ENCODE measurements around the gene SIN3B.
"Not testable (repeated sequence)": the region's sequence is repeated elsewhere in the genome, so short reads cannot be mapped to it uniquely, and the experiment has no call there.

SIN3B gene

DNA sequence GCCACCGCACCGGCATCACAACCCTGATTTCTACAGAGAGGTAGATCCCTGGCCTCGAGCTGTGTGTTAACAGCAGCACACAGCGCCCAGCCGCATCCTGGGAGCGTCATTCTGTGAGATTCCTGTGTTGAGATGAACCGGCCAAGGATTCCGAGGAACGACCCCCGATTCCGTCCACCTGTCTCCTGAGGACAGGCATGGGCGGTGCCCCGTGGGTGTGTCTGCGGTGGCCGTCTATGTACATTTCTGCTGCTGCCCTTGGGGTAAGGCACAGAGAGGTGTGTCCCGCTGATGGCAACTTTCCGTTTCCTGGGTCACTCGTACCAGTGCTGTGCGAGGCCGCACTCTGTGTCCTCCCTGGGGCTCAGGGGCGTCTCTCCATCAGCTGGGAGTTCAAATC is 43.5 kb downstream of the SIN3B start:
- no peak for DNase-seq

DNA sequence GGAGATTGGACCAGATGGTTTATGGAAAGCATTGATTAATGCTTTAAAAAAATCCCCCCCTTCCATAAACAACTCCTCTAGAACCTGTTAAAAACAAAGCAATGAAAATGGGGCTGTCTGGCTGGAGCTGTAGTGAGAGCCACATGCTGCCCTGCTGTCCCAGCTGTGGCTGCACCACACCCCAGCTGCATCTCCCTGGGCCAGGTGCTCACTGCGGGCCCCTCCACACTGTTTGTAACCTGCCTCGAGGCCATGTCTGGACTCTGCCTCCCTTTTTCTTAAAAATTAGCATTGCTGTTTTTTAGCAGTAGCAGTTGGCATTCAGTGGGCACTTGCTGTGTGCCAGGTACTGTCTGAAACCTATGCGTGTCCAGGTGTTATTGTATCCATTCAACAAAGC is 44.4 kb downstream of the SIN3B start:
- no peak for DNase-seq

DNA sequence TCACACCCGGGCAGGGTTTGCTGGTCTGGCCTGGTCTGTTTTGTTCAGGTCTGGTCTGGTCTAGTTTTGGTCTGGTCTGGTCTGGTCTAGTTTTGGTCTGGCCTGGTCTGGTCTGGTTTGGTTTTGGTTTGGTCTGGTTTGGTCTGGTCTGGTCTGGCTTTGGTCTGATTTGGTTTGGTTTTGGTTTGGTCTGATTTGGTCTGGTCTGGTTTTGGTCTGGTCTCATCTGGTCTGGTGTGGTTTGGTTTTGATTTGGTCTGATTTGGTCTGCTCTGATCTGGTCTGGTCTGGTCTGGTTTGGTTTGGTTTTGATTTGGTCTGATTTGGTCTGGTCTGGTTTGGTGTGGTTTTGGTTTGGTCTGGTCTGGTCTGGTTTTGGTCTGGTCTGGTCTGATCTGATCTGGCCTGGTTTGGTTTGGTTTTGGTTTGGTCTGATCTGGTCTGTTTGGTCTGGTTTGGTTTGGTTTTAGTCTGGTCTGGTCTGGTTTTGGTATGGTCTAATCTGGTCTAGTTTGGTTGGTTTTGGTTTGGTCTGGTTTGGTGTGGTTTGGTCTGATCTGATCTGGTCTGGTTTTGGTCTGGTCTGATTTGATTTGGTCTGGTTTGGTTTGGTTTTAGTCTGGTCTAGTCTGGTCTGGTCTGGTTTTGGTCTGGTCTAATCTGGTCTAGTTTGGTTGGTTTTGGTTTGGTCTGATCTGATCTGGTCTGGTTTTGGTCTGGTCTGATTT is 45.2 kb downstream of the SIN3B start:
- DNase-seq, result no peak

DNA sequence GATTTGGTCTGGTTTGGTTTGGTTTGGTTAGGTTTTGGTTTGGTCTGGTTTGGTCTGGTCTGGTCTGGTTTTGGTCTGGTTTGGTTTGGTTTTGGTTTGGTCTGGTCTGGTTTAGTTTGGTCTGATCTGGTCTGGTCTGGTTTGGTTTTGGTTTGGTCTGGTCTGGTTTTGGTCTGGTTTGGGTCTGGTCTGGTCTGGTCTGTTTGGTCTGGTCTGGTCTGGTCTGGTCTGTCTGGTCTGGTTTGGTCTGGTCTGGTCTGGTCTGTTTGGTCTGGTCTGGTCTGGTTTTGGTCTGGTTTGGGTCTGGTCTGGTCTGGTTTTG is 45.7 kb downstream of the SIN3B start:
- not testable (repeated sequence) for DNase-seq

DNA sequence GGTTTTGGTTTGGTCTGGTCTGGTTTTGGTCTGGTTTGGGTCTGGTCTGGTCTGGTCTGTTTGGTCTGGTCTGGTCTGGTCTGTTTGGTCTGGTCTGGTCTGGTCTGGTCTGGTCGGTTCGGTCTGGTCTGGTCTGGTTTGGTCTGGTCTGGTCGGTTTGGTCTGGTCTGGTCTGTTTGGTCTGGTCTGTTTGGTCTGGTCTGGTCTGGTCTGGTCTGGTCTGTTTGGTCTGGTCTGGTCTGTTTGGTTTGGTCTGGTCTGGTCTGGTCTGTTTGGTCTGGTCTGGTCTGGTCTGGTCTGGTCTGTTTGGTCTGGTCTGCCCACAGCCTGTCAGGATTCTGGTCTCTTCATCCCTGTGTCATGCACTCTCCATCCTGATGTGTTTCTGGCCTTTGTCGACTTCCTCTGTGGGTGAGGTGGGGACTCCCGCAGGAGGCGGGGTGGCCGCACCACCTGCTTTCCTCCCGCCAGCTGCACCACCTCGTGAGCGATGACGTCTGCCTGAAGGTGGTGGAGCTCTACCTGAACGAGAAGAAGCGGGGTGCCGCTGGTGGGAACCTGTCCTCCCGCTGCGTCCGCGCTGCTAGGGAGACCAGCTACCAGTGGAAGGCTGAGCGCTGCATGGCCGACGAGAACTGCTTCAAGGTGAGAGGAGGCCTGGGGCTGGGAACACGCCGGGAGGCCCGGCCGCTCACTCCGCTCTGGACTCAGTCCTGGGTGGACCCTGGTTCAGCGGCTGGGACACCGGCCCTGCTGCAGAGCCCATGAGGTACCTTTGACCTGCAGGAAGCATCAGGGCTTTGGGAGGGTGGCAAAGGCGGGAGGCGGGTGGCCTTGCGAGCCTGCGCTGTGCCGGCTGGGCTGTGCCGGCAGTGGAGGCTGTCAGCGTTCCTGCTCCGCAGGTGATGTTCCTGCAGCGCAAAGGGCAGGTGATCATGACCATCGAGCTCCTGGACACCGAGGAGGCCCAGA is 46.7 kb downstream of the SIN3B start:
- no peak for DNase-seq

DNA sequence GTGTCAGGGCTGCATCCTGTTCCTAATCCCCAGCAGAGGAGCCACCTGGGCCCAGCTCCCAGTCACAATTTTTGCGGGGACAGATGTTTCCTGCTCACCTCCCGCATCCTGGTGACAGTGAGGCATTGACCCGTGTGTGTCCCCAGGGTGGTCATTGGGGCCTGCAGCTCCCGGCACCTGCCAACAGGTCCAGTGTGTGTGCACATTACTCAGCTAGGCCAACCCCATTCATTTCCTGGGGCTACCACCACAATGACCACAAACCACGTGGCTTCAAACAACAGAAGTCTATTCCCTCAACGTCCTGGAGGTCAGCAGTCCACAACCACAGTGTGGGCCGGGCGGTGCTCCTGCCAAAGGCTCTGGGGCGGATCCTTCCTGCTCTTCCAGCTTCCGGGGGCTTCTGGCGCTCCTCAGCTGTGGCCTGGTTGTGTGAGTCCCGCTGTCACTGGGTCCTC is 47.7 kb downstream of the SIN3B start:
- DNase-seq, result no peak

DNA sequence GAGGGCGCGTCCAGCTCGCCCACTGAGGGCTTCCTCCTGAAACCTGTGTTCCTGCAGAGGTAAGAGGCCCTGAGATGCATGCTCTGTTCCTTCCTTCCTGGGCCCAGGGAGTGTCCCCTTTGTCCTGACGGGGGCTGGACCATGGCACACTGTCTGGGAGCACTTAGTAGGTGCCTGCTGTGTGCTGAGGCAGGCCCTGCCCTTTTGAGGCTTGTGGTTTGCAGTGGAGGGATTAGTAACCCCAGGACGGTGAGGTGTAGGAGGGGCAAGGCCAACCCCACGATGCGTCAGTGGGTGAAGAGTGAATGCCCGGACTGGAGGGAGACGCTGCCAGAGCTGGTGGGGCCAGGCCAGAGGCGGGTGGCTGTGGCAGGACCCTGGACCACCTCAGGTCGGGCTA is 48.4 kb downstream of the SIN3B start:
- DNase-seq, result no peak

DNA sequence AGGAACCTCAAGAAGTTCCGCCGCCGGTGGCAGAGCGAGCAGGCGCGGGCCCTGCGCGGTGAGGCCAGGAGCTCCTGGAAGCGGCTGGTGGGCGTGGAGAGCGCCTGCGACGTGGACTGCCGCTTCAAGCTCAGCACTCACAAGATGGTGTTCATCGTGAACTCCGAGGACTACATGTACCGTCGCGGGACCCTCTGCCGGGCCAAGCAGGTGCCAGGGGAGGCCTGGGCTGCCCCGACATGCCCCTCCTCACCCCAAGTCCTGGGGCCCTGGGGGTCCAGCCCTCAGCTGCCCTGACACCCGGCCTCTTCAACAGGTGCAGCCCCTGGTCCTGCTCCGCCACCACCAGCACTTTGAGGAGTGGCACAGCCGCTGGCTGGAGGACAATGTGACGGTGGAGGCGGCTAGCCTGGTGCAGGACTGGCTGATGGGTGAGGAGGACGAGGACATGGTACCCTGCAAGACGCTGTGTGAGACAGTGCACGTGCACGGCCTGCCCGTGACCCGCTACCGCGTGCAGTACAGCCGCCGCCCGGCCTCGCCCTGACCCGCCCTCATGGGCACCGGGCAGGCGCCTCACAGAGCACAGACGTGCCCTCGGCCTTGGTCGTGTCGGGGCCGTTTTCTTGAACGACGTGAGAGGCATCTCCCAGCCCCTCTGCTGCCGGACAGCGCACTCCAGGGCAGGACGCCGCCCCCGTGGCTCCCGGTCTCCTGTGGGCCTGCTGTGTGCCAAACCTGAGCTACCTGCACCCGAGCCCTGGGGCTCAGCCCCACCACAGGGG is 49.2 kb downstream of the SIN3B start:
- DNase-seq, result no peak

DNA sequence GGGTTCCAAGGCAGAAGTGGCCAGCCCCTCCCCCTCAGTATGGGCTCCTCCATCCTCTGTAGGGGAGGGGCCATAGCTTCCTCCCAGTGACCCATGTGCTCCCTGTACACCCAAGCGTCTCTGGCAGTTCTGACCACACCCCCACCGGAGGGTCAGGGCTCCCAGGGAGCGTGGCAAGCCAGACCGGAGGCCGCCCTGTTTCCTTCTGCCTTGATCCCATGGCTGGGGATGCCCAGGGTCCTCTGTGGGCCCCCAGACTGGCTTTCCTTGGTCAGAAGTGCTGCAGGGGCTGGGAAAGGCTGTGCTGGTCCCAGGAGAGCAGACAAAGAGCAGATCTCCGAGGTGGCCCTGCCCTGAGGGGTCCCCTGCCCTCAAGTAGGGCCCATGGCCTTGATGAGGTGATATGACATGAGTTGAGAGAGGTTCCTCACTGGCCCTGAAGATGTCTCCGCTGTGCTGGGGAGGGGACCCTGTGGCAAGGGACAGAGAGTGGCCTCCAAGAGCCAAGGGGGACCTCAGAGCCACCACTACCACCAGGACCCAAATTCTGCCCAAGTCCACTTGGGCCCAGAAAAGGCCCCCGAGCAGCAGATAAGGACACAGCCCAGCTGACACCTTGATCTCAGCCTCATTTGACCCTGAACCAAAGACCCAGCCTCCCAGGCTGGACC is 51.8 kb downstream of the SIN3B start:
- no peak for DNase-seq

DNA sequence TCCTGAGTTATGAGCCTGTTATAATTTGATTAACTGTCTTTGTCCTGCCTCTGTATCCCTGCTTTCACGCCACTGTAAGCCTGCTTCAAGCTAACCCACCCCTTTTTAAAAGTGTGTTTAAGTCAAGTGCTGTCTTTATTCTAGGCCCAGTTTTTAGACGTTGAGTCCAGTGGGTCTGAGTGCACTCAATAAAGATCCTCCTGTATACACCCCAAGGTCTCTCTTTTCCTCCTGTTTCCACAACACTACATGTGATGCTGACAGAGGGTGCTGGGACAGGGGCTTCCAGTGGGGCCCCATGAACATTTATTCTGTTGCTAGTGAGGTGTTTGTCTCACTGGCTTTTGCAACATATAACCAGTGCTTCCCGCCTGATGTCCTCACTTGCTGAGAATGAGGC is 52.9 kb downstream of the SIN3B start:
- no peak for DNase-seq

DNA sequence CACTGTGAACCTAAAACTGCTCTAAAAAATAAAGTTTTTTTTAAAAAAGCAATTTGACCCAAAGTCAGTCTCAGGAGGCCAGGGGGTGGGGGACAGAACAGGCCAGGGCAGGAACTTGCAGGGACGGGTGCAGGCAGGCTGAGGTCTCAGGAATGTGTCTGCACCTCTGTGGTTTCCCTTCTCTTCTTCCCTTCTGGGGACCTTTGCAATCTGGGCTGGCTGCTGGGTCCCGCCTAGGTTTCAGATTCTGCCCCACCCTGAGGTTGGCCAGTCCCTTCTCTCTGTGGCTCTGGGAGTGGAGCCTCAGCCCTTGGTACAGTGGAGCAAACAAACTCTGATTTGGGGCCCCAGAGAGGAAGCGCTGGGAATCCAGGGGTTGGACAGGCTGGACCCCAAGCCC is 54.3 kb downstream of the SIN3B start:
- DNase-seq, result no peak

DNA sequence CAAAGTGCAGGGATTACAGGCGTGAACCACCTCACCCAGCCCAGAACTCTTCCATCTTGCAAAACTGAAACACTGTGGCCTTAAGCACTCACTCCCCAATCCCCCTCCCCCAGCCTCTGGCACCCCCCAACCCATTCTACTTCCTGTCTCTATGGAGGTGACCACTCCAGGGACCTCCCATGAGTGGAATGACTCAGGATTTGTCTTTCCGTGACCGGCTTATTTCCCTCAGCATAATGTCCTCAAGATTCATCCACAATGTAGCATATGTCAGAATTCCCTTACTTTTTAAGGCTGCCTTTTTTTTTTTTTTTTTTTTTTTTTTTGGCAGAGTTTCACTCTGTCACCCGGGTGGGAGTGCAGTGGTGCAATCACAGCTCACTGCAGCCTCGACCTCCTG is 56.0 kb downstream of the SIN3B start:
- no peak for DNase-seq

DNA sequence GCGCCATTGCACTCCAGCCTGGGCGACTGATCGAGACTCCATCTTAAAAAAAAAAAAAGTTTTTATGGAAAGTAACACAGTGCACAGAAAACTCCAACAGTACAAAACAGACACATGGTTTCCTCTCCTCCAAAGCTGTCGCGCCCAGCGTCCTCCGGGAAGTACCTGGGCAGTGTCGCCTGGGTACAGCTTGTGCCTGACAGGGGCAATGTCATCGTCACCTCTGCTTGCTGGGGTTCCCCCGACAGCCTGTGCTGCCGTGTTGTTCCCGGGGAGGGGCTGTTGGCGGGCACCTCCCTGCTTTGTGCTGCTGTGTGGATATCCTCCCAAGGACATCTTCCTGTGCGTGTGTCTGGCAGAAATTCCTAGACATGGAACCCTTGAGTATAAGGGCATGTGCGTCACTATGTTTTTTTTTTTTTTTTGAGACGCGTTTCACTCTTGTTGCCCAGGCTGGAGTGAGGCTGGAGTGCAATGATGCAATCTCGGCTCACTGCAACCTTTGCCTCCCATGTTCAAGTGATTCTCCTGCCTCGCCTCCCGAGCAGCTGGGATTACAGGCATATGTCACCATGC is 57.2 kb downstream of the SIN3B start:
- no peak for DNase-seq

DNA sequence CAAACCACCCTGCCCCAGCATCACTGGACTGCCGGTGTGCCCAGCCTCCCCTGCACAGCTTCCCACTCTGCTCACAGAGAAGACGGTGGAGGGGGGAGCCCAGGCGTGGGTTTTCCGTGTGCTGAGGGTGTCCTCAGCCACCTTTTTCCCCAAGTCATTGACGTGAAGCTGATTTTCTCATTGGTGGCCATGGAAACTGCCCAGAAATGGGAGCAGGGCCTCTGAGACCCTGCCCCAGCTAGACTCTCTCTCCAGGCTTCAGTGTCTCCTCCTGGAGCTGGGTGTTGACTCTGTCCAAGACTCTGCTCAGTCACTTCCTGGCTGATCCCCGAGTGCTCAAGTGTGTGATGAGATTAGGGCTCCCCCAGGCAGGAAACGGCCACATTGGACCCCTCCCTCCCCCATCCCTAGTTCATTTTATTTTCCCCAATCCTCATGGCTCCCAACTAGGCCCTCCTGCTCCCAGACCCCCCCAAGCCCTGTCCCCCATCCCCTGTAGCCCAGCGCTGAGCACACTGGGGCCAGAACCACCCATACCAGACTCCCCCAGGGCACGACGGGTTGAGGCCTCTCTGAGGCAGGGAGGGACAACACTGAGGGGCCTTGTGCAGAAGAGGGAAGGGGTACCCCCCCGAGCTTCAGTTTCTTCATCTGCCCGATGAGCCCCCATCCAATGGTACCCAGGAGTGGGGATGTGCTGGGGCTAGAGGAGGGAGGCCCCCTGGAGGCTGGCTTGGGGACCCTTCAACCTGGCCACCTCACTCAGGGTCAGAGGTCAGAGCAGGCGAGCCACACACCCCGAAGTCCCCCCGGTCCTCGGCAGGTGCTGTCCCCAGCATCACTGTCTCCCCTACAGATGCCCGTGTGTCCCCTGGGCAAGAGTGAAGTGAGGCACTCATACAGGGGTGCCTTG is 58.4 kb downstream of the SIN3B start:
- DNase-seq, result no peak

DNA sequence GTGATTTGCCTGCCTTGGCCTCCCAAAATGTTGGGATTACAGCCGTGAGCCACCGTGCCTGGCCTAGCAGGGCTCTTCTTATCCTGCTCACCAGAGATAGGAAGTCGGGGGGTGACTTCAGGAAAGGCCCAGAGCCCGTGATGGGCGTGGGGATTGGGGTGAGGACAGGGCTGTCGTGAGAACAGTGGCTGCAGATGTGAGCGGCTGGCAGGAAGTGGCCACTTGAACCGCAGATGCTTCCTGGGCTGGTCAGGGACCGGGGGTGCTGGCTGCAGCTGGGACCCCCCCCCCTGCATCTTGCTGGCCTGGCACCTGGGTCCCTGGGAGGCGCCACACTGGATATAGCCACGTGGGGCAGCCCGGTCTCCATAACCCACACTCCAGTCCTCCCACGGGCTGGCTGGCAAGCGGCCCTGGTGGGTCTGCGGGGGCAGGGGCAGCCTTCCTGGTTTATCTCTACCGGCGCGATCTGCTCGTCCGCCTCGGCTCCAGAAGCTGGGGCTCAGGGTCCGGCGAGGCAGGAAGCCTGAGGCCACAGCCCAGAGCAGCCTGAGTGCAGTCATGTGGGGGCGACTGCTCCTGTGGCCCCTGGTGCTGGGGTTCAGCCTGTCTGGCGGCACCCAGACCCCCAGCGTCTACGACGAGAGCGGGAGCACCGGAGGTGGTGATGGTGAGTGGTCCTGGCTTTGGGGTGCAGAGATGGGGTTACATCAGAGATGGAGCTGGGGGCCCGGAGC is 59.6 kb downstream of the SIN3B start, which contains the start of gene F2RL3:
Gene F2RL3 (plus strand): TSS at position 371 of the 737 bp plus-strand sequence. CDS start 191 bp downstream, at position 562.
- no peak for DNase-seq

DNA sequence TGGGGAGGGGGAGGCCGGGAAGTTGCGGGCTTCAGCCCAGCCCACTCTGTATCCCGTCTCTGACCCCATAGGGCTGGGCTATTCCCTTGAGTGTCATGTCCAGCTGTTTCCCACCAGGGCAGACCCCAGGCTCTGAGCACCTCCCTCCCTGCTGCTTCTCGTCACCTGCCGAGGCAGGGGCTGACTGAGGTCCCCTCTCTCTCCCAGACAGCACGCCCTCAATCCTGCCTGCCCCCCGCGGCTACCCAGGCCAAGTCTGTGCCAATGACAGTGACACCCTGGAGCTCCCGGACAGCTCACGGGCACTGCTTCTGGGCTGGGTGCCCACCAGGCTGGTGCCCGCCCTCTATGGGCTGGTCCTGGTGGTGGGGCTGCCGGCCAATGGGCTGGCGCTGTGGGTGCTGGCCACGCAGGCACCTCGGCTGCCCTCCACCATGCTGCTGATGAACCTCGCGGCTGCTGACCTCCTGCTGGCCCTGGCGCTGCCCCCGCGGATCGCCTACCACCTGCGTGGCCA is 60.2 kb downstream of the SIN3B start:
- DNase-seq, result no peak

DNA sequence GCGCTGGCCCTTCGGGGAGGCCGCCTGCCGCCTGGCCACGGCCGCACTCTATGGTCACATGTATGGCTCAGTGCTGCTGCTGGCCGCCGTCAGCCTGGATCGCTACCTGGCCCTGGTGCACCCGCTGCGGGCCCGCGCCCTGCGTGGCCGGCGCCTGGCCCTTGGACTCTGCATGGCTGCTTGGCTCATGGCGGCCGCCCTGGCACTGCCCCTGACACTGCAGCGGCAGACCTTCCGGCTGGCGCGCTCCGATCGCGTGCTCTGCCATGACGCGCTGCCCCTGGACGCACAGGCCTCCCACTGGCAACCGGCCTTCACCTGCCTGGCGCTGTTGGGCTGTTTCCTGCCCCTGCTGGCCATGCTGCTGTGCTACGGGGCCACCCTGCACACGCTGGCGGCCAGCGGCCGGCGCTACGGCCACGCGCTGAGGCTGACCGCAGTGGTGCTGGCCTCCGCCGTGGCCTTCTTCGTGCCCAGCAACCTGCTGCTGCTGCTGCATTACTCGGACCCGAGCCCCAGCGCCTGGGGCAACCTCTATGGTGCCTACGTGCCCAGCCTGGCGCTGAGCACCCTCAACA is 60.8 kb downstream of the SIN3B start:
- no peak for DNase-seq

DNA sequence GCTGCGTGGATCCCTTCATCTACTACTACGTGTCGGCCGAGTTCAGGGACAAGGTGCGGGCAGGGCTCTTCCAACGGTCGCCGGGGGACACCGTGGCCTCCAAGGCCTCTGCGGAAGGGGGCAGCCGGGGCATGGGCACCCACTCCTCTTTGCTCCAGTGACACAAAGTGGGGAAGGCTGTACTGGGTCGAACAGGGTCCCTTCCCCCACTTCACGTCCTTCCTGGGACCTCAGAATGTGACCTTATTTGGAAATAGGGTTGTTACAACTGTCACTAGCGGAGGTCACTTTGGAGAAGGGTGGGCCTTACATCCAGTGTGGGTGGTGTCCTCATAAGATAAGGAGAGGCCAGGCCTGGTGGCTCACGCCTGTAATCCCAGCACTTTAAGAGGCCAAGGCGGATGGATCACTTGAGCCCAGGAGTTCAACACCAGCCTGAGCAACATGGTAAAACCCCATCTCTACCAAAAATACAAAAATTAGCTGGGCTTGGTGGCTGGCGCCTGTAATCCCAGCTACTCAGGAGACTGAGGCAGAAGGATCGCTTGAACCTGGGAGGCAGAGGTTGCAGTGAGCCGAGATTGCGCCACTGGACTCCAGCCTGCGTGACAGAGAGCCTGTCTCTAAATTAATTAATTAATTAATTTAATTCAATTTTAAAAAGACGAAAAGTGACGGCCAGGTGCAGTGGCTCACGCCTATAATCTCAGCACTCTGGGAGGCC is 61.4 kb downstream of the SIN3B start:
- no peak for DNase-seq

Measured in NCI-H1417 (cell line).